Mucosa of descending colon (tissue), 3 donors: Measurements from ENCODE around the gene NFIC. TPM values are rescaled to one million over a fixed set of nuclear protein-coding genes. Genes with fewer than 3 reads are reported as not detected.
"Not testable (repeated sequence)": the region's sequence is repeated elsewhere in the genome, so short reads cannot be mapped to it uniquely, and the experiment has no call there.

Source experiments
- ATAC-seq: fragments of 200-7000 bp; cut with Tn5 transposase; one replicate; pipeline ENCODE4 v1.9.1; 2020; ENCODE audit warnings: mild to moderate bottlenecking, moderate library complexity
- DNase-seq, 3 donors: peaks; one replicate each; pipeline ENCODE4 v3.0.0-alpha.2; 2020
- H3K36me3 ChIP-seq: fragments of 200-600 bp; one replicate; pipeline ENCODE4 v1.8.0; 2021; ENCODE audit warnings: low read depth, mild to moderate bottlenecking
- H3K4me1 ChIP-seq: fragments of 200-600 bp; one replicate; pipeline ENCODE4 v1.8.0; 2021; ENCODE audit warnings: low read depth, mild to moderate bottlenecking
- H3K4me3 ChIP-seq: fragments of 200-600 bp; one replicate; pipeline ENCODE4 v1.8.0; 2021; ENCODE audit warnings: mild to moderate bottlenecking
- H3K9me3 ChIP-seq: fragments of 200-600 bp; one replicate; pipeline ENCODE4 v1.8.0; 2021; ENCODE audit warnings: mild to moderate bottlenecking
- intact Hi-C, 2 donors: fragments of 100-400 bp; cut with DNase I in 1 of 2; cut with micrococcal nuclease in 1 of 2; formaldehyde crosslinking; loops; one replicate each; pipeline versions ENCODE4 v1.11.0 to v1.11.1; 2022; cut with DNase I, micrococcal nuclease
- total RNA-seq, 3 donors: library from RNA; stranded (reverse); fragmentation: NEBNext Ultra II Directional in 2 of 3; extraction: Animal tissue kit (Norgen Biotek cat#: 25700) in 2 of 3; gene quantifications; one replicate each; pipeline versions ENCODE4 v1.2.1 to v1.2.4, GENCODE V29; 2021 to 2023
- TF ChIP-seq, protein P1 (sequence below): fragments of 200-600 bp; IDR thresholded peaks from one replicate; pipeline ENCODE4 v1.8.0; 2022; ENCODE audit warnings: antibody characterized with exemption, mild to moderate bottlenecking
- donor health status: DM: no; HTN: no; CAD: no; lungs with moderate emphysema.
- donor health status: DM: no; HTN: no; CAD: no.
- donor health status: DM: no; HTN: yes; CAD: no.

The NFIC gene
- total RNA-seq, 3 donors from 2014 or later, result 38.4 to 210 (median 79.3) TPM

DNA sequence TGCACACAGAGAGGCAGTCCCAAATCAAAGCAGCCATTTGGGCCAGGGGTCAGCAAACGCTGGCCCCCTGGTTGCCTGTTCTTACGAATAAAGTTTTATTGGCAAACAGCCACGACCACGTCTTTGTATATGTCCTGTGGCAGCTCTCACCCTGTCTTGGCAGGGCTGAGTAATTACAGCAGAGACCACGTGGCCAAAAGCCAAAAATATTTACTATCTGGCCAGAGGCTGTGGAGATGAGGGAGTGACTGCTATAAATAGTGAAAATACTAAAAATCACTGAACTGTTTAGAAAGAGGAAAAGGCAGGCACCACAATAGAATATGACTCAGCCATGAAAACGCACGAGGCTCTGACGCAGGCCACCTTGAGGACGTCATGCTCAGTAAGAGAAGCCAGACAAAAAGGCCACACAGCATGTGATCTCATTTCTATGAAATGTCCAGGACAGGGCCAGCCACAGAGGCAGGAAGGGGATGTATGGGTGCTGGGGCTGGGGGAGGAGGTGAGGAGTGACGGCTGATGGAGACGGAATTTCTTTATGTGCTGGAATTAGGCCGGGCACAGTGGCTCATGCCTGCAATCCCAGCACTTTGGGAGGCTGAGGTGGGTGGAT, 84.5 kb downstream of the NFIC start:
- no peaks in the 10 kb centered on the region for H3K4me1 ChIP-seq
- TF ChIP-seq, protein P1, sequence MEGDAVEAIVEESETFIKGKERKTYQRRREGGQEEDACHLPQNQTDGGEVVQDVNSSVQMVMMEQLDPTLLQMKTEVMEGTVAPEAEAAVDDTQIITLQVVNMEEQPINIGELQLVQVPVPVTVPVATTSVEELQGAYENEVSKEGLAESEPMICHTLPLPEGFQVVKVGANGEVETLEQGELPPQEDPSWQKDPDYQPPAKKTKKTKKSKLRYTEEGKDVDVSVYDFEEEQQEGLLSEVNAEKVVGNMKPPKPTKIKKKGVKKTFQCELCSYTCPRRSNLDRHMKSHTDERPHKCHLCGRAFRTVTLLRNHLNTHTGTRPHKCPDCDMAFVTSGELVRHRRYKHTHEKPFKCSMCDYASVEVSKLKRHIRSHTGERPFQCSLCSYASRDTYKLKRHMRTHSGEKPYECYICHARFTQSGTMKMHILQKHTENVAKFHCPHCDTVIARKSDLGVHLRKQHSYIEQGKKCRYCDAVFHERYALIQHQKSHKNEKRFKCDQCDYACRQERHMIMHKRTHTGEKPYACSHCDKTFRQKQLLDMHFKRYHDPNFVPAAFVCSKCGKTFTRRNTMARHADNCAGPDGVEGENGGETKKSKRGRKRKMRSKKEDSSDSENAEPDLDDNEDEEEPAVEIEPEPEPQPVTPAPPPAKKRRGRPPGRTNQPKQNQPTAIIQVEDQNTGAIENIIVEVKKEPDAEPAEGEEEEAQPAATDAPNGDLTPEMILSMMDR, result no peak
- DNase-seq, result no peak
- H3K4me3 ChIP-seq, result no peak overlapping the region
- peaks cover 6% of the 10 kb centered on the region for H3K36me3 ChIP-seq
- no peaks in the 10 kb centered on the region for H3K9me3 ChIP-seq
- ATAC-seq, result peak; percentile 66
- intact Hi-C loops, result no loop called here

DNA sequence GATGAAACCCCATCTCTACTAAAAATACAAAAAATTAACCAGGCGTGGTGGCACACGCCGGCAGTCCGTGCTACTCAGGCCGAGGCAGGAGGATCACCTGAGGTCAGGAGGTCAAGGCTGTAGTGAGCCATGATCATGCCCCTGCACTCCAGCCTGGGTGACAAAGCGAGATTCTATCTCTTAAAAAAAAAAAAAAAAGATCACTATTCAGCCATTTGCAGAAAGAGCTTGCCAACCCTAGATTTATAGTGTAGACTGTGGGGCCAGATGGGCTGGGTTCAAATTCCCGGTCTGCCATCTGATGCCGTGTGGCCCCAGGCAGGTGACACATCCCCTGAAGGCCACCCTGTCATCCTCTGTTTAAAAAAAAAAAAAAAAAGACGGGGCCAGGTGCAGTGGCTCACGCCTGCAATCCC, 85.1 kb downstream of the NFIC start:
- DNase-seq, result no peak
- Histone ChIP-seq H3K4me3 (no peak overlapping the region), H3K36me3 (peaks cover 6% of the 10 kb centered on the region), H3K4me1 (no peaks in the 10 kb centered on the region), H3K9me3 (no peaks in the 10 kb centered on the region)
- no peak for ATAC-seq
- intact Hi-C loops, result no loop called here
- TF ChIP-seq, protein P1, result no peak

DNA sequence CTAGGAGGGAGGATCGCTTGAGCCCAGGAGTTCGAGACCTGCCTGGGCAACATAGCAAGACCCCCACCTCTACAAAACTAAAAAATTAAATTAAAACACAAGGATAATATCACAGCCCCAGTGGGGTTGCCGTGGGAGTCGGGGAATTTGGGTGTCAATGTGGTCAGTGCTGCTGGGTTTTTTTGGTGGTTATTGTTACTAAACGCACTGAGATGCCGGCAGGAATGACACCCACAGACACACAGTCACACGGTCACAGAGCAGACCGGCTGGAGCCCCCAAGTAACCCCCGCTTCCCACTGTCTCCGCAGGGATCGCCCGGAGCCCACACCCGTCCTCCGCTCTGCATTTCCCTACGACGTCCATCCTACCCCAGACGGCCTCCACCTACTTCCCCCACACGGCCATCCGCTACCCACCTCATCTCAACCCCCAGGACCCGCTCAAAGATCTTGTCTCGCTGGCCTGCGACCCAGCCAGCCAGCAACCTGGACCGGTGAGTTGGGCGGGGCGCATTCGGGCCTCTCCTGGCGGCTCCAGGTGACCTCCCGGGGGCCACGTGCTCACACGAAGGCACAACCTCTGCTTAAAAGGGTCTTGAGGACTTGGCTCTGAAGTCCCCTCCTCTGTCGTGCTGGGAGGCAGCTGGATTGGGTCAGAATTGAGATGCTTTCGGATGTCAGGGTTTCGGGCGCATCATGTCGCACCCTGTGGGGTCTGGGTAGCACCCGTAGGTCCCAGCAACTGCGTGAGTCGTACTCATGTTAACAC, 86.0 kb downstream of the NFIC start:
- intact Hi-C loops, result no loop called here
- H3K4me3 ChIP-seq, result no peak overlapping the region
- H3K4me1 ChIP-seq, result no peaks in the 10 kb centered on the region

DNA sequence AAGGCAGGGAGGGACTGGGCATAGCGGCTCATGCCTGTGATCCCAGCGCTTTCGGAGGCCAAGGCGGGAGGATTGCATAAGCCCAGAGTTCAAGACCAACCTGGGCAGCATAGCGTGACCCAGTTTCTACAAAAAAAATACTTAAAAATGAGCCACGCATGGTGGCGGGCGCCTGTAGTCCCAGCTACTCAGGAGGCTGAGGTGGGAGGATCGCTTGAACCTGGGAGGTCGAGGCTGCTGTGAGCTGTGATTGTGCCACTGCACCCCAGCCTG, 86.5 kb downstream of the NFIC start:
- H3K4me1 ChIP-seq, H3K4me3 ChIP-seq, ATAC-seq, H3K36me3 ChIP-seq, H3K9me3 ChIP-seq, intact Hi-C loops, DNase-seq: not testable (repeated sequence)

More for the DNA sequence above, 86.0 kb downstream of the NFIC start:
- TF ChIP-seq, protein P1, result no peak
- H3K36me3 ChIP-seq, result peaks cover 6% of the 10 kb centered on the region
- DNase-seq, result no peak
- no peak for ATAC-seq
- H3K9me3 ChIP-seq, result no peaks in the 10 kb centered on the region

DNA sequence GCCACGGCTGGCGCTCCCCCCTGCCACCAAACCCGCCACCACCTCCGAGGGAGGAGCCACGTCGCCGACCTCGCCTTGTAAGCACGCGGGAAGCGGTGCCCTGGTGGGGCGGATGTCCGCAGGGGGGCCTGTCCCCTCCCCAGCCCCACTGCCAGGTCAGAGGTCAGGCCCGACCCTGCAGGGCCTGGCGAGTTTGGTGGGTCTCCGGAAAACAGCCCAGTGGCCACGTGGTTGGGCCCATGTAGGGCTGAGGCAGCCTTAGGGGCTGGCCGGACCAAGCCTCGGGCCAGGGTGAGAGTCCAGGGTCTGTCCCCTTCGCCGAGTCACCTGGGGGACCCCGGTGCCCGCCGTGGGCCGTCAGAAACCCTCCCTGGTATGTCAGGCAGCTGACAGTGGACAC, 87.5 kb downstream of the NFIC start:
- intact Hi-C loops, result no loop called here
- H3K4me3 ChIP-seq, result no peak overlapping the region
- TF ChIP-seq, protein P1, result no peak
- DNase-seq (no peak), ATAC-seq (no peak)
- H3K36me3 ChIP-seq, result peaks cover 6% of the 10 kb centered on the region
- no peaks in the 10 kb centered on the region for H3K9me3 ChIP-seq
- H3K4me1 ChIP-seq, result peaks cover 5% of the 10 kb centered on the region

DNA sequence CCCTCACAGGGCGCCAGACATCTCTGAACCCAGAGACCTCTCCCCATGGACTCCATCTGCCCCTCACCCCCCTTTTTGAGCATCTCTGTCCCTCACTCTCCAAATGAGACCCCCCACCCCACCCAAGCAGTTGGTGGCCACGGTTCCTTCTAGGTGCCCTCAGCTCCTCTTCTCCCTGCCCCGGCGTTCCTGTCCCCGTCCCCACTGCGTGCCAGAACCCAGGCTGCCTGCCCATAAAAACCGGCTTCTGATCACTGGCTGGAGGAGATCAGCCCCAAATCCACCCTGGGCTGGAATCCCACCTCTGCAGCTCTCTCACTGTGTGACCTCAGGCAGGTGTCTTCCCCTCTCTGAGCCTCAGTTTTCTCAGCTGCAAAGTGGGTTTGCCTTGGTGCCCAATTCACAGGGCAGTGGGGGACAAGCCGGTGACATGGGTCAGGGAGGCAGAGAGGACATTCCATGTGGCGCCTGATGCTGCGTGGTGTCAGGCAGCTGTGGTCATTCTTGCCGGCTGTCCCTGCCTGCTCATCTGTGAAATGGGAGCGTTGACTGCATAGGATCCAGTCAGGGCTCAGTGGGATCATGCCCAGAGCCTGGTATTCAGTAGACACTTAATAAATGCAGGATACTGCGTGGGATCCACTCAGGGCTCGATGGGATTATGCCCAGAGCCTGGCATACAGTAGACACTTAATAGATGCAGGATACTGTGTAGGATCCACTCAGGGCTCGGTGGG, 88.4 kb downstream of the NFIC start:
- Histone ChIP-seq H3K4me1 (peaks cover 8% of the 10 kb centered on the region), H3K4me3 (no peak overlapping the region), H3K36me3 (peaks cover 6% of the 10 kb centered on the region), H3K9me3 (no peaks in the 10 kb centered on the region)
- ATAC-seq (no peak), DNase-seq (no peak)
- intact Hi-C loops, result no loop called here
- TF ChIP-seq, protein P1, result no peak
